CD14-positive monocyte (primary cell): ENCODE results near the gene PVR. TPM values are rescaled to one million over a fixed set of nuclear protein-coding genes. Genes with fewer than 3 reads are reported as not detected.

Experiments used
- DNase-seq, 3 donors: peaks; one replicate each; pipeline ENCODE4 v3.0.0-alpha.2; 2011 to 2022
- H2AFZ ChIP-seq: 2 replicates; pipeline ENCODE4 v1.6.0; 2012; ENCODE audit warnings: mild to moderate bottlenecking, low read depth, low read length, inconsistent platforms; ENCODE audit not compliant: insufficient read depth, poor library complexity, severe bottlenecking
- H3K27ac ChIP-seq, 2 donors: 1 replicate in 1 of 2; 2 replicates in 1 of 2; pipeline ENCODE4 v1.5.1; 2012 to 2013; ENCODE audit warnings: low read length in 2 of 2, control low read depth in 1 of 2, inconsistent platforms in 1 of 2, low read depth in 1 of 2, mild to moderate bottlenecking in 1 of 2
- H3K27me3 ChIP-seq, 2 donors: one replicate each; pipeline versions ENCODE4 v1.6.0 to v1.6.1; 2011 to 2013; ENCODE audit warnings: low read length in 2 of 2; ENCODE audit not compliant: control insufficient read depth in 2 of 2, insufficient read depth in 2 of 2
- H3K36me3 ChIP-seq, 2 donors: replicated peaks in 1 of 2; 1 replicate in 1 of 2; 2 replicates in 1 of 2; pipeline versions ENCODE4 v1.5.1 to v1.6.1; 2012 to 2013; ENCODE audit warnings: low read length in 2 of 2, control low read depth in 1 of 2, inconsistent platforms in 1 of 2, mild to moderate bottlenecking in 1 of 2; ENCODE audit not compliant: insufficient read depth in 2 of 2, control insufficient read depth in 1 of 2
- H3K4me1 ChIP-seq, 2 donors: 1 replicate in 1 of 2; 2 replicates in 1 of 2; pipeline versions ENCODE4 v1.5.1 to v1.6.1; 2012 to 2013; ENCODE audit warnings: low read length in 2 of 2, control low read depth in 1 of 2, inconsistent platforms in 1 of 2, mild to moderate bottlenecking in 1 of 2, moderate library complexity in 1 of 2; ENCODE audit not compliant: insufficient read depth in 2 of 2, control insufficient read depth in 1 of 2
- H3K4me2 ChIP-seq: replicated peaks from 2 replicates; pipeline ENCODE3; 2012; ENCODE audit warnings: low read length, moderate library complexity, mild to moderate bottlenecking; ENCODE audit not compliant: poor library complexity, severe bottlenecking; ENCODE audit errors: extremely low read depth
- H3K4me3 ChIP-seq, 3 experiments: fragments of 200-600 bp in 1 of 3; sonication (generic) in 1 of 3; replicated peaks in 1 of 3; 1 replicate in 2 of 3; 2 replicates in 1 of 3; pipeline ENCODE4 v1.5.1; 2011 to 2013; ENCODE audit warnings: low read length in 3 of 3, mild to moderate bottlenecking in 3 of 3, control low read depth in 2 of 3, low read depth in 2 of 3, inconsistent platforms in 1 of 3, moderate library complexity in 1 of 3
- H3K79me2 ChIP-seq: 2 replicates; pipeline ENCODE4 v1.6.0; 2012; ENCODE audit warnings: mild to moderate bottlenecking, control low read depth, inconsistent platforms, low read length, moderate library complexity; ENCODE audit not compliant: insufficient read depth
- H3K9ac ChIP-seq: 2 replicates; pipeline ENCODE4 v1.6.0; 2017; ENCODE audit warnings: low read length, mild to moderate bottlenecking; ENCODE audit not compliant: insufficient read depth, poor library complexity, severe bottlenecking
- H3K9me3 ChIP-seq, 2 donors: replicated peaks in 1 of 2; 1 replicate in 1 of 2; 2 replicates in 1 of 2; pipeline versions ENCODE4 v1.5.1 to v1.6.1; 2012 to 2013; ENCODE audit warnings: low read length in 2 of 2, control low read depth in 1 of 2; ENCODE audit not compliant: control insufficient read depth in 1 of 2, insufficient read depth in 1 of 2
- H4K20me1 ChIP-seq: 2 replicates; pipeline ENCODE4 v1.6.0; 2012; ENCODE audit warnings: mild to moderate bottlenecking, low read length, control low read depth, moderate library complexity; ENCODE audit not compliant: insufficient read depth
- H3K27ac Mint-ChIP-seq, 7 donors: one replicate each; pipeline ENCODE4 v1.8.0; 2020; ENCODE audit warnings: mild to moderate bottlenecking in 7 of 7, mixed read lengths in 7 of 7, moderate library complexity in 6 of 7, inconsistent platforms in 2 of 7
- H3K27me3 Mint-ChIP-seq, 3 donors: one replicate each; pipeline ENCODE4 v1.8.0; 2021 to 2022; ENCODE audit warnings: low read depth in 3 of 3, mild to moderate bottlenecking in 3 of 3, mixed read lengths in 3 of 3, moderate library complexity in 3 of 3, inconsistent platforms in 1 of 3
- H3K36me3 Mint-ChIP-seq, 2 donors: one replicate each; pipeline ENCODE4 v1.8.0; 2020; ENCODE audit warnings: mixed read lengths in 2 of 2, inconsistent platforms in 1 of 2, mild to moderate bottlenecking in 1 of 2
- H3K4me1 Mint-ChIP-seq: one replicate; pipeline ENCODE4 v1.8.0; 2020; ENCODE audit warnings: mild to moderate bottlenecking, mixed read lengths
- H3K4me3 Mint-ChIP-seq, 2 donors: one replicate each; pipeline ENCODE4 v1.8.0; 2020; ENCODE audit warnings: mild to moderate bottlenecking in 2 of 2, mixed read lengths in 2 of 2, moderate library complexity in 1 of 2
- H3K9me3 Mint-ChIP-seq, 7 donors: one replicate each; pipeline ENCODE4 v1.8.0; 2020 to 2022; ENCODE audit warnings: mixed read lengths in 7 of 7, mild to moderate bottlenecking in 6 of 7, moderate library complexity in 6 of 7, inconsistent platforms in 2 of 7
- CTCF ChIP-seq: fragments of 200-600 bp; IDR thresholded peaks from one replicate; pipeline ENCODE4 v1.8.0; 2022; ENCODE audit warnings: antibody characterized with exemption, mild to moderate bottlenecking
- WGBS: methylation state at CpG from one replicate; pipeline ENCODE4 v1.1.5; 2013; ENCODE audit warnings: missing lambda C conversion rate; ENCODE audit not compliant: insufficient coverage; 5-methylcytosine and 5-hydroxymethylcytosine counted together
- intact Hi-C, 2 donors: fragments of 100-400 bp; cut with micrococcal nuclease; formaldehyde crosslinking; loops; one replicate each; pipeline versions ENCODE4 v1.15.0 to v1.15.1; 2023
- polyA plus RNA-seq, 3 donors: library from polyadenylated mRNA; depleted of rRNA in 1 of 3; unstranded in 2 of 3; stranded (reverse) in 1 of 3; fragments of 300-500 nt in 2 of 3; fragments of >200 nt in 1 of 3; fragmentation: Illumina TruSeq in 2 of 3; gene quantifications; 1 replicate in 2 of 3; 2 replicates in 1 of 3; pipeline ENCODE4 v1.2.3, GENCODE V29; 2012 to 2021

PVR gene
- polyA plus RNA-seq, 3 donors = 10.1 to 20.2 (median 12.9) TPM

- Histone ChIP-seq H3K4me3 (no peak overlapping the region), H3K27ac (no peak overlapping the region), H2AFZ (no peak overlapping the region), H4K20me1 (no peaks in the 10 kb centered on the region), H3K9ac (no peak overlapping the region), H3K79me2 (no peaks in the 10 kb centered on the region), H3K36me3 (peaks cover 62 to 83% of the 10 kb centered on the region in 2 donors), H3K4me1 (no peaks in the 10 kb centered on the region), H3K9me3 (no peaks in the 10 kb centered on the region), H3K4me2 (no peak overlapping the region), H3K27me3 (no peaks in the 10 kb centered on the region)
- Mint-ChIP-seq H3K9me3 (no peaks in the 10 kb centered on the region), H3K4me1 (peaks cover 6% of the 10 kb centered on the region), H3K27me3 (peaks cover 0 to 3% (median 2%) of the 10 kb centered on the region in 3 donors), H3K27ac (no peak overlapping the region), H3K36me3 (peaks cover 61 to 75% of the 10 kb centered on the region in 2 donors), H3K4me3 (no peak overlapping the region)
- intact Hi-C loops = no loop called here
- no peak for DNase-seq
- TF ChIP-seq CTCF = no peak
- 91% methylated on average over 3 of the region's 4 CpGs for WGBS
Measured at GRCh38 chr19:44660081-44660480, 16.4 kb downstream of the PVR start.

GRCh38 chr19:44661205-44661604 is 17.5 kb downstream of the PVR start:
- Histone ChIP-seq H3K9ac (no peak overlapping the region), H3K27me3 (no peaks in the 10 kb centered on the region), H3K9me3 (no peaks in the 10 kb centered on the region), H3K36me3 (peaks cover 52 to 71% of the 10 kb centered on the region in 2 donors), H2AFZ (no peak overlapping the region), H3K4me1 (no peaks in the 10 kb centered on the region), H3K4me2 (no peak overlapping the region), H3K4me3 (no peak overlapping the region), H4K20me1 (no peaks in the 10 kb centered on the region), H3K27ac (no peak overlapping the region), H3K79me2 (no peaks in the 10 kb centered on the region)
- TF ChIP-seq CTCF = no peak
- H3K27ac Mint-ChIP-seq = no peak overlapping the region
- no peak for DNase-seq
- intact Hi-C loops = no loop called here
- no peak overlapping the region for H3K4me3 Mint-ChIP-seq
- H3K9me3 Mint-ChIP-seq = no peaks in the 10 kb centered on the region
- WGBS = no CpG with 5 or more reads among the region's 11 CpGs
- H3K27me3 Mint-ChIP-seq = peaks cover 0 to 6% (median 1%) of the 10 kb centered on the region in 3 donors
- H3K36me3 Mint-ChIP-seq = peaks cover 52 to 63% of the 10 kb centered on the region in 2 donors
- peaks cover 6% of the 10 kb centered on the region for H3K4me1 Mint-ChIP-seq
